SU-DHL-6 (cell line): Measurements from ENCODE around the gene IFNL4.

Experiments
- H2AFZ ChIP-seq: fragments of 200-600 bp; sonication (generic); 2 replicates; pipeline ENCODE4 v1.6.1; 2014; ENCODE audit warnings: low read depth, mild to moderate bottlenecking, moderate library complexity, mixed read lengths, antibody characterized with exemption, low read length; ENCODE audit not compliant: severe bottlenecking
- H3F3A ChIP-seq: fragments of 200-600 bp; shearing (Covaris generic); 2 replicates; pipeline ENCODE4 v1.6.0; 2016; ENCODE audit warnings: antibody characterized with exemption, mild to moderate bottlenecking; ENCODE audit not compliant: insufficient read depth
- H3K27ac ChIP-seq: fragments of 200-600 bp; sonication (generic); 2 replicates; pipeline ENCODE4 v1.5.1; 2016; ENCODE audit warnings: low read depth, mild to moderate bottlenecking, low read length, moderate library complexity, mixed read lengths
- H3K27me3 ChIP-seq: fragments of 200-600 bp; sonication (generic), shearing (Covaris generic); 2 replicates; pipeline ENCODE4 v1.6.0; 2014; ENCODE audit warnings: mild to moderate bottlenecking, low read length
- H3K36me3 ChIP-seq: fragments of 200-600 bp; sonication (generic); 2 replicates; pipeline ENCODE4 v1.6.1; 2014; ENCODE audit warnings: mild to moderate bottlenecking, low read length, mixed read lengths
- H3K4me2 ChIP-seq: fragments of 300-600, 200-600 bp; shearing (Covaris generic), sonication (generic); 2 replicates; pipeline ENCODE4 v1.6.0; 2014; ENCODE audit warnings: low read length, low read depth, mild to moderate bottlenecking; ENCODE audit not compliant: poor library complexity, severe bottlenecking
- H3K4me3 ChIP-seq: fragments of 200-600 bp; sonication (generic); 2 replicates; pipeline ENCODE4 v1.5.1; 2014; ENCODE audit warnings: antibody characterized with exemption, low read length, mild to moderate bottlenecking, mixed read lengths; ENCODE audit not compliant: insufficient read depth, poor library complexity, severe bottlenecking
- H3K79me2 ChIP-seq: fragments of 200-600 bp; sonication (generic); 2 replicates; pipeline ENCODE4 v1.6.1; 2014; ENCODE audit warnings: mild to moderate bottlenecking, low read length, moderate library complexity; ENCODE audit not compliant: insufficient read depth
- H3K9ac ChIP-seq: fragments of 200-600 bp; sonication (generic); 2 replicates; pipeline ENCODE4 v1.7.0; 2014; ENCODE audit warnings: mild to moderate bottlenecking, low read length
- H3K9me2 ChIP-seq: fragments of 200-600 bp; sonication (generic); replicated peaks from 2 replicates; pipeline ENCODE4 v1.6.1; 2014; ENCODE audit warnings: low read length; ENCODE audit not compliant: insufficient read depth
- H3K9me3 ChIP-seq: fragments of 200-600 bp; sonication (generic); 2 replicates; pipeline ENCODE4 v1.6.1; 2014; ENCODE audit warnings: low read length, mixed read lengths; ENCODE audit not compliant: insufficient read depth
- H4K20me1 ChIP-seq: fragments of 200-600 bp; sonication (generic); 2 replicates; pipeline ENCODE4 v1.6.1; 2014; ENCODE audit warnings: low read depth, mild to moderate bottlenecking, antibody characterized with exemption, low read length, moderate library complexity, mixed read lengths
- CTCF ChIP-seq: fragments of 200-600 bp; sonication (generic); IDR thresholded peaks from one replicate; pipeline ENCODE4 v1.5.1; 2017; ENCODE audit warnings: antibody characterized with exemption, mild to moderate bottlenecking, low read length, moderate library complexity; ENCODE audit not compliant: insufficient read depth, poor library complexity, severe bottlenecking
- EZH2phosphoT487 ChIP-seq: fragments of 200-600 bp; sonication (generic), shearing (Covaris generic); conservative IDR thresholded peaks from 2 replicates; pipeline ENCODE4 v1.6.1; 2018; ENCODE audit warnings: mild to moderate bottlenecking, antibody characterized with exemption, low read length, moderate library complexity, mixed read lengths

IFNL4 gene

GRCh38 chr19:39236527-39236926 is 12.1 kb downstream of the IFNL4 start:
- no peak overlapping the region for H3K4me2 ChIP-seq
- no peak overlapping the region for H2AFZ ChIP-seq
- H3K4me3 ChIP-seq: no peak overlapping the region
- H3F3A ChIP-seq: no peaks in the 10 kb centered on the region
- TF ChIP-seq EZH2phosphoT487 (no peak), CTCF (no peak)
- no peaks in the 10 kb centered on the region for H3K9me3 ChIP-seq
- no peaks in the 10 kb centered on the region for H3K27me3 ChIP-seq
- H4K20me1 ChIP-seq: no peaks in the 10 kb centered on the region
- H3K27ac ChIP-seq: no peak overlapping the region
- no peaks in the 10 kb centered on the region for H3K79me2 ChIP-seq
- H3K36me3 ChIP-seq: no peaks in the 10 kb centered on the region
- H3K9me2 ChIP-seq: no peaks in the 10 kb centered on the region
- no peak overlapping the region for H3K9ac ChIP-seq

- Histone ChIP-seq H3K27ac (no peak overlapping the region), H3K9me3 (no peaks in the 10 kb centered on the region), H3K36me3 (no peaks in the 10 kb centered on the region), H3K4me2 (no peak overlapping the region), H3K4me3 (no peak overlapping the region), H3K9ac (no peak overlapping the region), H3K79me2 (no peaks in the 10 kb centered on the region), H3F3A (no peaks in the 10 kb centered on the region), H2AFZ (no peak overlapping the region), H4K20me1 (no peaks in the 10 kb centered on the region), H3K9me2 (no peaks in the 10 kb centered on the region), H3K27me3 (no peaks in the 10 kb centered on the region)
- TF ChIP-seq EZH2phosphoT487 (no peak), CTCF (no peak)
These were observed 15.9 kb downstream of the IFNL4 start for GRCh38 chr19:39232708-39233107.

- Histone ChIP-seq H3K27me3 (no peaks in the 10 kb centered on the region), H3K27ac (no peak overlapping the region), H4K20me1 (no peaks in the 10 kb centered on the region), H2AFZ (no peak overlapping the region), H3K9ac (no peak overlapping the region), H3K79me2 (no peaks in the 10 kb centered on the region), H3K9me3 (no peaks in the 10 kb centered on the region), H3K4me3 (no peak overlapping the region), H3F3A (no peaks in the 10 kb centered on the region), H3K9me2 (no peaks in the 10 kb centered on the region), H3K4me2 (no peak overlapping the region), H3K36me3 (no peaks in the 10 kb centered on the region)
- TF ChIP-seq EZH2phosphoT487 (no peak), CTCF (no peak)
These were observed 18.4 kb downstream of the IFNL4 start for GRCh38 chr19:39230096-39230764.
